ENCODE measurements around the gene FAM181B. TPM values are rescaled to one million over a fixed set of nuclear protein-coding genes. Genes with fewer than 3 reads are reported as not detected.

FAM181B gene
- total and polyA plus RNA-seq, 2 experiments from 2014 or later: 0.60 to 1.4 TPM

GRCh38 chr11:82759649-82760048, 26.0 kb upstream of the FAM181B start:
- TF ChIP-seq CTCF (IDR thresholded peaks at IDR 0.05; ENCODE audit: low read depth, low read length): no peak
- H3K27me3 ChIP-seq: no peaks in the 10 kb centered on the region

GRCh38 chr11:82757660-82758357, 24.1 kb upstream of the FAM181B start:
- Histone ChIP-seq H3K4me1 (ENCODE audit: low read depth) (peaks cover 17% of the 10 kb centered on the region), H3K9me3 (ENCODE audit: low read depth) (no peaks in the 10 kb centered on the region), H3K27ac (no peak overlapping the region), H3K36me3 (no peaks in the 10 kb centered on the region), H3K27me3 (no peaks in the 10 kb centered on the region), H3K4me3 (no peak overlapping the region)
- TF ChIP-seq CTCF (IDR thresholded peaks at IDR 0.05; ENCODE audit: low read depth, low read length): no peak
- no peak for DNase-seq (ENCODE audit: low read depth in 1 of 2, low spot score in 1 of 2)

More at GRCh38 chr11:82759649-82760048, 26.0 kb upstream of the FAM181B start:
- DNase-seq (ENCODE audit: low read depth in 1 of 2, low spot score in 1 of 2): no peak
- H3K9me3 ChIP-seq (ENCODE audit: low read depth): no peaks in the 10 kb centered on the region
- H3K4me1 ChIP-seq (ENCODE audit: low read depth): peaks cover 17% of the 10 kb centered on the region
- no peak overlapping the region for H3K27ac ChIP-seq
- no peaks in the 10 kb centered on the region for H3K36me3 ChIP-seq
- no peak overlapping the region for H3K4me3 ChIP-seq

- H3K27me3 ChIP-seq: no peaks in the 10 kb centered on the region
- H3K36me3 ChIP-seq: no peaks in the 10 kb centered on the region
- TF ChIP-seq CTCF (IDR thresholded peaks at IDR 0.05; ENCODE audit: low read depth, low read length): no peak
- no peak overlapping the region for H3K4me3 ChIP-seq
- no peak for DNase-seq (ENCODE audit: low read depth in 1 of 2, low spot score in 1 of 2)
- H3K4me1 ChIP-seq (ENCODE audit: low read depth): peaks cover 17% of the 10 kb centered on the region
- H3K27ac ChIP-seq: no peak overlapping the region
- H3K9me3 ChIP-seq (ENCODE audit: low read depth): no peaks in the 10 kb centered on the region
These were observed 23.3 kb upstream of the FAM181B start for GRCh38 chr11:82756765-82757639.

DNA sequence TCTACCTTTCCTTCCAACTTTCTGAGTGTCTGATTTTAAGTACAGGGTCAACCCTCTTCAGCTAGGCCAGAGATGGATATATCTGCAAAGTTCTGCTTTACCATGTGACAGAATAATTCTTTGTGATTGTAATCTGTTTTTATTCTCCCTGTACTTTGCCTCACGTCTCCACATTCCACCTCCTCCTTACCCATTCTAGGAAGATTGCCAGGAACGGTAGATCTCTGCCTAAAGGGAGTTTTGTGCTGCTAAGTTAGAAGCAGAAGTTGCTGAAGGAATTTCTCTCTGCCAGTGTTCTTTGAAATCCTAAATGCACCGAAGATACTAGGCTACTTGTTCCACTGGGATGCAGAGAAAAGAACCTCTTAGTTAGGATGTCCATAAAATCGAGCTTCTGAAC, 20.7 kb upstream of the FAM181B start:
- no peak for DNase-seq (ENCODE audit: low read depth in 1 of 2, low spot score in 1 of 2)
- H3K4me3 ChIP-seq: no peak overlapping the region
- peaks cover 17% of the 10 kb centered on the region for H3K4me1 ChIP-seq (ENCODE audit: low read depth)
- H3K9me3 ChIP-seq (ENCODE audit: low read depth): no peaks in the 10 kb centered on the region
- H3K36me3 ChIP-seq: no peaks in the 10 kb centered on the region
- H3K27me3 ChIP-seq: no peaks in the 10 kb centered on the region
- no peak overlapping the region for H3K27ac ChIP-seq
- TF ChIP-seq CTCF (IDR thresholded peaks at IDR 0.05; ENCODE audit: low read depth, low read length): no peak

- peaks cover 17% of the 10 kb centered on the region for H3K4me1 ChIP-seq (ENCODE audit: low read depth)
- DNase-seq (ENCODE audit: low read depth in 1 of 2, low spot score in 1 of 2): no peak
- no peaks in the 10 kb centered on the region for H3K9me3 ChIP-seq (ENCODE audit: low read depth)
- H3K27ac ChIP-seq: no peak overlapping the region
- H3K27me3 ChIP-seq: no peaks in the 10 kb centered on the region
- no peaks in the 10 kb centered on the region for H3K36me3 ChIP-seq
- TF ChIP-seq CTCF (IDR thresholded peaks at IDR 0.05; ENCODE audit: low read depth, low read length): no peak
- no peak overlapping the region for H3K4me3 ChIP-seq
These were observed 20.3 kb upstream of the FAM181B start for GRCh38 chr11:82753921-82754320.

Measured in cardiac muscle cell (in vitro differentiated cells and primary cell).